ENCODE measurements around the gene ALDH1B1.
A peak's percentile ranks its signal among the peaks of the same experiment; 100 is the strongest.

The ALDH1B1 gene

GRCh38 chr9:38422555-38423260, 30.2 kb downstream of the ALDH1B1 start:
- no peak for TF ChIP-seq CTCF (IDR thresholded peaks at IDR 0.05)
- DNase-seq (ENCODE audit: low spot score), result no peak
- Histone ChIP-seq H3K27ac (no peak overlapping the region), H3K4me3 (peak overlapping the region; percentile 70)

- TF ChIP-seq CTCF (IDR thresholded peaks at IDR 0.05), result no peak
- DNase-seq (ENCODE audit: low spot score), result no peak
- H3K27ac ChIP-seq, result peak overlapping the region; percentile 57 to 73
- H3K4me3 ChIP-seq, result peak overlapping the region; percentile 70
Measured at GRCh38 chr9:38423273-38423972, 30.9 kb downstream of the ALDH1B1 start.

GRCh38 chr9:38423973-38424843, 31.7 kb downstream of the ALDH1B1 start, which contains the start of gene IGFBPL1:
Gene IGFBPL1 (minus strand): TSS chr9:38424454. CDS start chr9:38424424, 30 bp downstream.
- peak; percentile 63 for DNase-seq (ENCODE audit: low spot score)
- TF ChIP-seq CTCF (IDR thresholded peaks at IDR 0.05), result no peak
- peak within 1 kb of the TSS; percentile 70 for H3K4me3 ChIP-seq
- peak within 1 kb of the TSS; percentile 57 to 73 for H3K27ac ChIP-seq

- Histone ChIP-seq H3K4me3 (peak overlapping the region; percentile 70), H3K27ac (no peak overlapping the region)
- TF ChIP-seq CTCF (IDR thresholded peaks at IDR 0.05), result no peak
- DNase-seq (ENCODE audit: low spot score), result peak; percentile 31
Measured at GRCh38 chr9:38424918-38425317, 32.4 kb downstream of the ALDH1B1 start.

- H3K4me3 ChIP-seq, result no peak overlapping the region
- H3K27ac ChIP-seq, result no peak overlapping the region
- TF ChIP-seq CTCF (IDR thresholded peaks at IDR 0.05), result no peak
- peak; percentile 43 for DNase-seq (ENCODE audit: low spot score)
Measured at GRCh38 chr9:38428062-38428461, 35.6 kb downstream of the ALDH1B1 start.

- no peak overlapping the region for H3K27ac ChIP-seq
- no peak for TF ChIP-seq CTCF (IDR thresholded peaks at IDR 0.05)
- no peak overlapping the region for H3K4me3 ChIP-seq
- DNase-seq (ENCODE audit: low spot score), result peak; percentile 21
Measured at GRCh38 chr9:38431116-38431515, 38.6 kb downstream of the ALDH1B1 start.

Measured in coronary artery (tissue), 2 donors.